GM12874 (cell line): Measurements from ENCODE around the gene STIP1.

Experiments used
- TF ChIP-seq, protein P1 (sequence below): IDR thresholded peaks from 2 replicates; pipeline ENCODE4 v1.5.1; 2011; ENCODE audit warnings: low read depth, mild to moderate bottlenecking, control low read depth, low read length, moderate library complexity; ENCODE audit not compliant: insufficient read depth

The STIP1 gene

DNA sequence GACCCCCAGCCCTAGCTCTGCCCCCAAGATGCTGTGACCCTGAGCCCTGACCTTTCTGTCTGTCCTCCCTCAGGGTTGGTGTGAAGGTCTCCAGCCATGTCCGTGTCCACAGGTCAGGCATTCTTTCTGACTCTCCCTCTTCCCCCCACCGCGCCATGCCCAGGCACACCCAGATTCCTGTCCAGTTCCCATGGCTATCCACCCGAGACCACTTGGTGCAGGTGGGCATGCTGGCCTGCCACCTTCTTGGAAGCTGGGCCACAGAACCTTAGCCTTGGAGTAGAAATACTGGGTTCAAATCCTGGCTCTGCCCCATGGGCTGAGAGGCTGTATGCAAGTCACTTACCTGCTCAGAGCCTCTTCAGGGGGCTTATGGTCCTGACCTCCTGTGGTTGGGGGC is 63.1 kb downstream of the STIP1 start:
- TF ChIP-seq, protein P1, sequence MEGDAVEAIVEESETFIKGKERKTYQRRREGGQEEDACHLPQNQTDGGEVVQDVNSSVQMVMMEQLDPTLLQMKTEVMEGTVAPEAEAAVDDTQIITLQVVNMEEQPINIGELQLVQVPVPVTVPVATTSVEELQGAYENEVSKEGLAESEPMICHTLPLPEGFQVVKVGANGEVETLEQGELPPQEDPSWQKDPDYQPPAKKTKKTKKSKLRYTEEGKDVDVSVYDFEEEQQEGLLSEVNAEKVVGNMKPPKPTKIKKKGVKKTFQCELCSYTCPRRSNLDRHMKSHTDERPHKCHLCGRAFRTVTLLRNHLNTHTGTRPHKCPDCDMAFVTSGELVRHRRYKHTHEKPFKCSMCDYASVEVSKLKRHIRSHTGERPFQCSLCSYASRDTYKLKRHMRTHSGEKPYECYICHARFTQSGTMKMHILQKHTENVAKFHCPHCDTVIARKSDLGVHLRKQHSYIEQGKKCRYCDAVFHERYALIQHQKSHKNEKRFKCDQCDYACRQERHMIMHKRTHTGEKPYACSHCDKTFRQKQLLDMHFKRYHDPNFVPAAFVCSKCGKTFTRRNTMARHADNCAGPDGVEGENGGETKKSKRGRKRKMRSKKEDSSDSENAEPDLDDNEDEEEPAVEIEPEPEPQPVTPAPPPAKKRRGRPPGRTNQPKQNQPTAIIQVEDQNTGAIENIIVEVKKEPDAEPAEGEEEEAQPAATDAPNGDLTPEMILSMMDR: no peak

DNA sequence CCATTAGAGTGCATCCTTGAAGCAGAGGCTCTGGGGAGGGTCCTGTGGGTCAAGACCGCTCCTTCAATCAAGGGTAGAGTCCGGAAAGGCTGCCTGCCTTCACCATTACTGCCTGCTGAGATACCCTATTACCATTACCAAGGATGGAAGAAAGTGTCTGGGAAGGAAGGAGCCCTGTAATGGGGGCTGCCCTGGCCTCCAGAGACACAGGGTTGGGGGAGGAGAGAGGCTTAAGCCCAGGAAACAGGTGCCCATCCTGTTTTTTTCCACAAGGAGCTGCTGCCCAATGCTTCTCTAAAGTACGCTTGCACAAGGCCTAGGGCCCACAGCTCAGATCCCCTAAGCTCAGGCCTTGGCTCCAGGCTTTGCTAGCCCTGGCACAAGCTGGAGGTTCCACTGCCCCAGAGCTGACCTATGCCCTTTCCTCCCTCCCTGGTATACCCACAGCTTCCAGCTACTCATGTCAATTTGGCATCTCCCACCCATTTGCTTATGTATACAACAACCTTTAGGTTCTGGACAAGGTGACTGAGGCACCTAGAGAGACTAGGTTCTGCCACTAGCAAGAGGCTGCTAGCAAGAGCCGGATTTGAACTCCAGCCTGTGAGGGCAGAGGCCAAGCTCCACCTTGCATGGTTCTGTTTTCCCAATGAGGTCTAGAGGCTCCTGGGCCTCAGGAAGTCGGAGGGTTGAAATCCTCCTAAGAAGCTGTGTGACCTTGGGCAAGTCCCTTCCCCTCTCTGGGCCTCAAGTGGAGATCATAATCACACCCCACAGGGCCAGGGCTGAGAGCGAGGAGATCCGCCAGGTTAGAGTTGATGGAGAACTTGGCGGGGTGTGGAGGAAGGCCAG is 63.8 kb downstream of the STIP1 start:
- TF ChIP-seq, protein P1: no peak

DNA sequence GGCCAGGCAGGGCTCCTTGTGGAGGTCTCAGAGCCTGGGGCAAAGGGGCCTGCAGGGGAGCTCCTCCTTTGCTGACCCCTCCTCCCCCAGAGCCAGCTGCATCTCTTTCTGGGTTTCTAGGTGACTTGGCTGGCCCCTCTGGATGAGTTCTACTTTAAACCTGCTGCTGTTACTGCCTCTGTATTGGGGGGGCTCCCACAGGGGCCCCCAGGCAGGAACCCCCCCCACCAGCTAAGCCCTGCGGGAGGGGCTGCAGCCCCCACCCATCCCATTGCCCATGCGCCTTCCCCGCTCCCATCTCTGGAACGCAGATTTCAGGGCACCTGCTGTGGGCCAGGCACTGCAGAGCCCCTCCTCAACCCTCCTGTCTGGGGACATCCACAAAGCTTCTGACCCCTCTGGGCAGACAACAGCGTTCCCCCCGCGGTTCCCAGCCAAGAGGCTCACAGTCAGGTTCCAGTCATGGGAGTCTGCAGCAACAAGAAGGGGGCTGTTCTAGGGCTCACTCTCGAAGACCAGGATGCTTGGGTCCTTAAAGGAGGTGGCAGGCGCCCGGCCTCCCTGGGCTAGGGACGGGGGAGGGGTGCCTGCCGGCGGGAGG is 64.5 kb downstream of the STIP1 start:
- TF ChIP-seq, protein P1: no peak

DNA sequence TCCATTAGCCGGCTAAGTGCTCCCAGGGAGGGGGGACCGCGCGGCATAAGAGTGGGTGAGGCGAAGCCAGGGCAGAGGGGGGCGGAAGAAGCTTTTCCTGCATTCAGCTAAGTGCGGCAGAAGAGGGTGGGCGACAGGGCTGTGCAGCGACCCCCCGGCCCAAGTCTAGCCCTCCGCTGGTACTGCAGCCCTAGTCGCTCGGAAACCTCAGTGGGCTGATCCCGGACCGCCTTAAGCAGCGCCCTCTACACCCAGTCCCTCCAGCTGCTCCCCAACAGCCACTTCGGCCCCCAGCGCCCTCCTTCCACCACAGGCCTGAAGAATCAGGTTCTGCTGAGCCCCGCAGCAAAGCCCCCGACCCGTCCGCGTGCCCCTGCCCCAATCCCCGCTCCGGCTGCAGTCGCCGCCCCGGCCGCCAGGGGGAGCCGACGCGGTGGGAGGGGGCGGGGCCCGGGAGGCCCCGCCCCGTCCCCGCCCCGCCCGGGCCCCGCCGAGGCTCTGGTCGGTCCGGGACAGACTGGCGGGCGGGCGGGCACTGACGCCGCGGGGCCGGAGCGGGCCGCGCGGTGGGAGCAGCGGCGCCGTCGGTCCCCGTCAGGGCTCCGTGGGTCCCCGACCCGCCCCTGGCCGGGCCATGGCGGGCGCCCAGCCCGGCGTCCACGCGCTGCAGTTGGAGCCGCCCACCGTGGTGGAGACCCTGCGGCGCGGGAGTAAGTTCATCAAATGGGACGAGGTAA is 65.2 kb downstream of the STIP1 start, which contains the start of gene PLCB3:
PLCB3 (plus strand) TSS at position 515 of the 737 bp plus-strand sequence; CDS start at position 635, 120 bp downstream.
- TF ChIP-seq, protein P1: peak; percentile 77

DNA sequence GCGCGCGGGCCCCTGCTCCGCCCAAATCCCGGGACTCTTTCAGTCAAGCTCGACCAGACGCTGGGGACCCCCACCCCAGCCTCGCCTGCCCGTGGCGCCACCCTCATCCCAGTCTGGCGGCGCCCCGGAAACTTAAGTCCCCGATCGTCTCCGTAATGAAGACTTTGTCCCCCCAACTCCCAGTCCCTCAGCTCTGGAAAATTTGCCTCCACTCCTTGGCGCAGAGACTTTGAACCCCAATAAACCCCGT is 65.7 kb downstream of the STIP1 start:
- TF ChIP-seq, protein P1: no peak

DNA sequence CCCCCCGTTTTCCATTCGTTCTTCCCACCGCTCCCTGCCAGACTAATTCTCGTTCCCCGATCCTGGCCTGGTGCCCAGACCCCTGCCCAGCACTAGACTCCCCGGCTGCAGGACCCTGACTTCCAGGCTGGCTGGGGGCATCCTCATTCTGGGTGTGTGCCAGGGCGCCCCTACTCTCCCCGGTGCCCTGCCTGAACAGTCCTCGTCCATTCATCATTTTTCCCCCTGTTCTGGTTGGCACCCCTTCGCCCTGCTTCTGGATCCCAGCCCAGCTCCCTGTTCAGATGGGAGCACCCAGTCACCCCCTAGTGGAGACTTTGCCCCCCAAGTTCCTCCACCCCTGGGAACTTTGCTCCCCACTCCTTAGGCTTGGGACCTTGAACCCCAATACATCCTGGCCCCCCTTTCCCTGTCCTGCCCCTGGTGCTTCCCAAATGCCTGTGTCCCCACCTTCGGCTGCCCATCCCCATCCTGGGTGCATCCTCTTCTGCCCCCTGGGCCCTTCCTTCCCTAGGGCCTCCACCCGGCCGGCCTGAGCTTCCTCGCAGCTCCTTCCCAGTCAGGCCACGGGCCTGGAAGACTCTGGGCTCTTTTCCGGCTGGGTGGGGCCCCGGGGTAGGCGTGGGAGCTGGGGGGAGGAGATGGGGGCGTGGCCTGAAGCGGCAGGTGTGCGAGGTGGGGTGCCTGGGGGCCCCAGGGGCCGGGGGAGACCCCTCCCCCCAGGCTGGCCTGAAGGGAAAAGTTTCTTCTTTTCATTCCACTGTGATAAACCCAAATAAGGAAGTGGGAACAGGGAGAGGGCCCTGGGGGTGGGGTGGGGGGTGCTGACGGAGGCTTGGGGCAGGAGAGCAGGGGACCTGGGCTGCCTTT is 66.3 kb downstream of the STIP1 start:
- TF ChIP-seq, protein P1: peak; percentile 48
